WERI-Rb-1 (cell line): ENCODE data around the gene PPP3CA.

ENCODE experiments used
- DNase-seq: peaks from one replicate; pipeline ENCODE4 v3.0.0-alpha.2; 2020
- H3K27ac ChIP-seq: fragments of 250-450 bp; sonication (Bioruptor Pico); 2 replicates; pipeline ENCODE4 v1.5.1; 2020; ENCODE audit warnings: mild to moderate bottlenecking, moderate library complexity
- H3K27me3 ChIP-seq: fragments of 250-450 bp; sonication (Bioruptor Pico); 2 replicates; pipeline ENCODE4 v1.5.1; 2021; ENCODE audit warnings: mild to moderate bottlenecking, low read depth, moderate library complexity; ENCODE audit not compliant: insufficient read depth, severe bottlenecking
- H3K36me3 ChIP-seq: fragments of 250-450 bp; sonication (Bioruptor Pico); 2 replicates; pipeline ENCODE4 v1.5.1; 2020; ENCODE audit warnings: mild to moderate bottlenecking, moderate library complexity
- H3K4me3 ChIP-seq: 2 replicates; pipeline ENCODE4 v1.5.1; 2011; ENCODE audit warnings: low read depth, mild to moderate bottlenecking, control low read depth, low read length
- H3K9me3 ChIP-seq: fragments of 250-450 bp; sonication (Bioruptor Pico); 2 replicates; pipeline ENCODE4 v1.5.1; 2021; ENCODE audit warnings: mild to moderate bottlenecking, moderate library complexity; ENCODE audit not compliant: severe bottlenecking
- CTCF ChIP-seq: IDR thresholded peaks from 2 replicates; pipeline ENCODE4 v1.5.1; 2011; ENCODE audit warnings: low read depth, mild to moderate bottlenecking, control low read depth, inconsistent platforms, low read length

The PPP3CA gene

GRCh38 chr4:101285985-101286384 is 61.3 kb downstream of the PPP3CA start:
- no peak for DNase-seq
- no peaks in the 10 kb centered on the region for H3K36me3 ChIP-seq
- no peak overlapping the region for H3K4me3 ChIP-seq
- no peaks in the 10 kb centered on the region for H3K27me3 ChIP-seq
- no peak for TF ChIP-seq CTCF
- H3K27ac ChIP-seq = no peak overlapping the region
- H3K9me3 ChIP-seq = no peaks in the 10 kb centered on the region

GRCh38 chr4:101284546-101284945 is 62.8 kb downstream of the PPP3CA start:
- DNase-seq = no peak
- no peaks in the 10 kb centered on the region for H3K9me3 ChIP-seq
- H3K27ac ChIP-seq = no peak overlapping the region
- no peaks in the 10 kb centered on the region for H3K36me3 ChIP-seq
- no peak overlapping the region for H3K4me3 ChIP-seq
- no peak for TF ChIP-seq CTCF
- no peaks in the 10 kb centered on the region for H3K27me3 ChIP-seq

- Histone ChIP-seq H3K36me3 (no peaks in the 10 kb centered on the region), H3K27me3 (no peaks in the 10 kb centered on the region), H3K27ac (no peak overlapping the region), H3K4me3 (no peak overlapping the region), H3K9me3 (no peaks in the 10 kb centered on the region)
- TF ChIP-seq CTCF = no peak
- no peak for DNase-seq
These were observed 63.9 kb downstream of the PPP3CA start for GRCh38 chr4:101283434-101283833.

- no peaks in the 10 kb centered on the region for H3K27me3 ChIP-seq
- H3K9me3 ChIP-seq = no peaks in the 10 kb centered on the region
- H3K4me3 ChIP-seq = no peak overlapping the region
- no peak for TF ChIP-seq CTCF
- no peaks in the 10 kb centered on the region for H3K36me3 ChIP-seq
- DNase-seq = no peak
- H3K27ac ChIP-seq = no peak overlapping the region
These were observed 65.1 kb downstream of the PPP3CA start for GRCh38 chr4:101282076-101282844.

GRCh38 chr4:101280866-101281600 is 66.3 kb downstream of the PPP3CA start:
- Histone ChIP-seq H3K4me3 (no peak overlapping the region), H3K27ac (no peak overlapping the region), H3K9me3 (no peaks in the 10 kb centered on the region), H3K36me3 (no peaks in the 10 kb centered on the region), H3K27me3 (no peaks in the 10 kb centered on the region)
- no peak for TF ChIP-seq CTCF
- DNase-seq = no peak
